GM19240 (cell line): ENCODE measurements around the gene MYL1.

ENCODE experiments used
- DNase-seq: peaks from one replicate; pipeline ENCODE4 v3.0.0; 2011; ENCODE audit warnings: low spot score; ENCODE audit not compliant: insufficient read length

The MYL1 gene

DNA sequence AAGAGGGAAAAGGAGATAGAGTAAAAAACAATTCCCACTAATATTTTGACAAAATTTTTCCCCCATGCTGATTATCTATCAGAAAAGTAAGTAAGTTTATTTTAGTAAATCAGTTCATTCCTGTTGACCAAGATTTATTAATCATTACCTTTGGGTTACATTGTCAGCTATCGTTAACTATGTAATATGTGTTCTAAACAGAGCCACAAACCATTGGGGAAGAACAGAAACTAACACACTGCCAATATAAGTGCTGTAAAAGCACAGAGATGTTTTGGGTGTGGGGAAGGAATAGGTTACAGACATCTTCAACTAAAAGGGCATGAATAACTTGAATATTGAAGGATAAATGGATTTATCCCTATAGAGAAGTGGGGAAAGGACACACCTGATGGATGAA lies 47.3 kb downstream of the MYL1 start:
- DNase-seq: no peak

DNA sequence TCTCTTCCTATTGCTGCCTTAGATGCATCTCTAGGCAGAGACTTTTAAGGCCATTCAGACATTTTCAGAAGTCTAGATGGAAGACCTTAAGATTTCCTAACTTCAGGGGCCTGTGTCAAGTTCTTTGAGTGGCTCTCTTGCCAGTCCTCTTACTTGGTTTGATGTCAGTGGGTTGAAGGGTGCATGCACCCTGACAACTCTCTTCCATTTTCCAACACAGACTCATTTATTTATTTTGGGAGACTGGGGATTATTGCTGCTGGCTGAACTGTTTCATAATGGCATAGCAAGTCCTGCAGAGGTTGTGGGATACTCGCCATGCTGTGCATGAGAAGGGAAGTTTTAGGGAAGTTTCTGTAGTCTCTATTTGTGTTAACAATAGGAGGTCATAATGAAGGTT lies 50.7 kb downstream of the MYL1 start:
- no peak for DNase-seq

DNA sequence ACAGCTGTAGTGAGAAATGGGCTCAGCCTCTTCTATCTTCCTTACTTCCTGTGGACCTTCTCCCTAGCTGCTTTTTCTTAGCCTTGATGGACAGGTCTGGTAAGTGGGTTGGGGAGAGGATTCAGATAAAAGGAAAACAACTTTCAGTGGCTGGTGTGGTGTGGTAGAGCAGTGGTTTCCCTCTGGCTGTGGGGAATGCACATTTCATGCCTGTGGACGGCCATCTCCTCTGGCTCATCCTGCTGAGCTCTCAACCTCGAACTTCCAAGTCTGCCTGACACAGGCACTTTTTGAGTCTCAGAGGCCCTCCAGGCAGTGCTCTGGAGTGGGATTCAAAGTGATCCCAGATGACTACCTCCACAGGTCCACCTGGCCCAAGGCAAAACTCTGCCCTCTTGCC lies 51.1 kb downstream of the MYL1 start:
- no peak for DNase-seq

DNA sequence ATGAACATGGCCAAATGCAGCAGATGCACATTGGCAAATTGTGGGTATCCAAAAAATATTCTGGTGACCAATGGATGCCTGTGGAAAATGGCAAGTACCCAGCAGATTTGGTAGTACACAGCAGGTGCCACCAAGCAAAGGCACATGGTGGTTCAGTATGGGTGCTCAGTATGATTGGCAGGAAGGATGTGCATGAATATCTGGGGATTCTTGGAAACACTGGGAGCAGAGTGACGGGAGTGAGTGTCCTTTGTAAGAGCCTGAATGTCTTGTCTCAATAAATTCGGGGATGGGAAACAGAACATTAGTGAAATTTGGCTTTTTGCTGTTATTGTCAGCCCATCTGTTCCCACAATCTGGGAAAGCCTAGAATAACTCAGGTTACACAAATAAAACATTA lies 52.9 kb downstream of the MYL1 start:
- no peak for DNase-seq

DNA sequence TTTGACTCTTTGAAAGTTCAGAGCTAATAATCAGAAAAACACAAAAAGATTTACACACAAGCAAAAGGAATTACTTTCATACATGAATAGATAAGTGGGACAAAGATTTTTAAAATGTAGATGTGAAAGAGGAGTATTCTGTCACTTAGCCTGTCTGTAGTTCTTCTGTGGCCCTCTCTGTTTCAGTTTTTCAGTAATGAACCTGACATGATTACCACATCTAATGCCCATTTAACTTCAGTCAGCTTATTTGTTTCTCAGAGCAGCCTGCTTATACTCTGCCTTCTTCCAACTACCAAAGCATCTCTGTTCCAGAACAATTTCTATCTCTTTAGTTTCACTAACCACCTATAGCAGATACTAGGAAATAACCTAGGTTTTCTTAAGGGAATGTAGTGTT lies 55.3 kb downstream of the MYL1 start:
- no peak for DNase-seq

DNA sequence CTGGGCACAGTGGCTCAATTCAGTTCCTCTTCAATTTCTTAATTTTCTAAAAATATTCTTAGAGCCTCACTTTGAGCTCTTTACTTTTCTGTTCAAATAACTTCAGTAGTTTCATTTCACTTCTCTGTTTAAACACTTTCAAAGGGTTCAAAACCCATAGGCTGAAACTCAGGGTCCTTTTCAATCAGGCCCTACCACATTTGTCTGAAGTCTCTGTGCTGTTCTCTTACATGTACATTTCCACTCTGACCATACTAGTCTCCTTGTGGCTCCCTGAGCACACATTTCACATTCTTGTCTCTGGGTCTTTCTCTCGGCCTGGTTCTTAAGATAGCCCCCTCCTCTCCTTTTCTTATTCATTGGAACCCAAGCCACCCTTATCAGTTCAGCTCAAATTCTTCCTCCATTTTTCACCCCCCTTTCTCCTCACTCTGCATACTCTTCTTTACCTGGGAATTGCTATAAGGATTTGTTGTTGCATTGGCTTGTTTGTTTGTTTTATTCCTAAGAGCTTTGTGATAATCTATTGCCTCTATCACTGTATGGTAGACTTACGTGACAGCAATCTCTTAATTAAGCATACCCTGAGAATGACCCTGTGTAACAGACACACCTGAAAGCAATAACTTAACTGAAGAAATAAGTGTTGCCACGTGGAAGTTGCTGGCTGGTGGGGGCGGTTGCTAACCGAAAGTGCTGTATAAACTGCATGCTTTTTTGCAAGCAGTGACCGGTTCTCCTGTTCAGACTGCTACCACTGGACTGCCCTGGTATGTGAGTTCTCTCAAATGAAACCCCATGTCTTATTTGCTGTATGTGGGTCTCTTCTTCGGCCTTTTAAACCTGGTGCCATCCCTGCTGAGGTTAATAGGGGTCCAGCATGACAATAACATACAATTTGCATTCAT lies 62.0 kb downstream of the MYL1 start:
- no peak for DNase-seq

DNA sequence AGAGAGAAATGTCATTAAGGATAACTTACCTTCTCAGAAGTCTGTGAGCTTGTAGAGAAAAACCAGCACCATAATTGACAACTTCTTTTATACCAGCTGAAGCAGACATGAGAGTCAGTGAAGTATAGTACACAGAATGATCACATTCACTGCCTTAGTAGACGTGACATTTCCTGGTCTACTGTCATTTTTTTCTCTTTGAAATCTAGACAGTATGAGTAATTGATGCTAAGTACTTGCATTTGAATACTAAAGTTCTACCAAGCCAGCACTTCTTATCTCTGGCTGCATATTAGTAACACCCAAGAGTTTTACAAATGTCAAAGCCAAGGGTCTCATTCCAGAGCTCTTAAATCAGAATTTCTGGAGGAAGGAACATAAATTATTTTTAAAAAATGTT lies 64.4 kb downstream of the MYL1 start:
- DNase-seq: no peak
